Nephron progenitor cell (in vitro differentiated cells): ENCODE results near the gene MS4A18.
"Not testable (repeated sequence)": the region's sequence is repeated elsewhere in the genome, so short reads cannot be mapped to it uniquely, and the experiment has no call there.

Source experiments
- DNase-seq: peaks from one replicate; pipeline ENCODE4 v3.0.0; 2021
- H3K27ac Mint-ChIP-seq: 2 replicates; pipeline ENCODE4 v1.8.0; 2021; ENCODE audit warnings: mild to moderate bottlenecking, moderate library complexity, mixed read lengths
- H3K27me3 Mint-ChIP-seq: 2 replicates; pipeline ENCODE4 v1.8.0; 2021; ENCODE audit warnings: mild to moderate bottlenecking, low read depth, mixed read lengths; ENCODE audit not compliant: poor library complexity
- H3K36me3 Mint-ChIP-seq: 2 replicates; pipeline ENCODE4 v1.8.0; 2021; ENCODE audit warnings: low read depth, mixed read lengths
- H3K4me1 Mint-ChIP-seq: 2 replicates; pipeline ENCODE4 v1.8.0; 2021; ENCODE audit warnings: mixed read lengths
- H3K4me3 Mint-ChIP-seq: 2 replicates; pipeline ENCODE4 v1.8.0; 2021; ENCODE audit warnings: mild to moderate bottlenecking, moderate library complexity, mixed read lengths
- H3K9me3 Mint-ChIP-seq: 2 replicates; pipeline ENCODE4 v1.8.0; 2021; ENCODE audit warnings: mild to moderate bottlenecking, moderate library complexity, mixed read lengths
- CTCF ChIP-seq: fragments of 200-600 bp; sonication (generic); IDR thresholded peaks from 2 replicates; pipeline ENCODE4 v1.5.0; 2021; ENCODE audit warnings: antibody characterized with exemption

The MS4A18 gene

GRCh38 chr11:60724420-60724819, at the start of gene MS4A18:
MS4A18 (plus strand) TSS chr11:60724720.
- H3K36me3 Mint-ChIP-seq = no peaks in the 10 kb centered on the region
- no peaks in the 10 kb centered on the region for H3K4me1 Mint-ChIP-seq
- H3K27ac Mint-ChIP-seq = no peak within 1 kb of the TSS
- no peak within 1 kb of the TSS for H3K4me3 Mint-ChIP-seq
- DNase-seq = no peak
- no peak for TF ChIP-seq CTCF
- H3K9me3 Mint-ChIP-seq = peaks cover 4% of the 10 kb centered on the region
- peaks cover 33% of the 10 kb centered on the region for H3K27me3 Mint-ChIP-seq

GRCh38 chr11:60678231-60678630, 46.3 kb upstream of the MS4A18 start:
- not testable (repeated sequence) for H3K4me3 Mint-ChIP-seq, H3K27me3 Mint-ChIP-seq, H3K27ac Mint-ChIP-seq, H3K4me1 Mint-ChIP-seq, DNase-seq, H3K36me3 Mint-ChIP-seq
- peaks cover 54% of the 10 kb centered on the region for H3K9me3 Mint-ChIP-seq

- H3K4me3 Mint-ChIP-seq = no peak overlapping the region
- H3K36me3 Mint-ChIP-seq = peaks cover 7% of the 10 kb centered on the region
- H3K4me1 Mint-ChIP-seq = no peaks in the 10 kb centered on the region
- no peak for DNase-seq
- H3K27me3 Mint-ChIP-seq = no peaks in the 10 kb centered on the region
- H3K9me3 Mint-ChIP-seq = peaks cover 47% of the 10 kb centered on the region
- H3K27ac Mint-ChIP-seq = no peak overlapping the region
- no peak for TF ChIP-seq CTCF
These were observed 44.6 kb upstream of the MS4A18 start for GRCh38 chr11:60679879-60680278.

- TF ChIP-seq CTCF = no peak
- Mint-ChIP-seq H3K36me3 (peaks cover 7% of the 10 kb centered on the region), H3K27ac (no peak overlapping the region), H3K4me3 (no peak overlapping the region), H3K4me1 (no peaks in the 10 kb centered on the region), H3K9me3 (peaks cover 47% of the 10 kb centered on the region), H3K27me3 (no peaks in the 10 kb centered on the region)
- no peak for DNase-seq
These were observed 43.9 kb upstream of the MS4A18 start for GRCh38 chr11:60680455-60681119.

GRCh38 chr11:60684541-60684848, 40.0 kb upstream of the MS4A18 start:
- not testable (repeated sequence) for H3K27me3 Mint-ChIP-seq, H3K4me3 Mint-ChIP-seq, H3K4me1 Mint-ChIP-seq, H3K36me3 Mint-ChIP-seq, DNase-seq, H3K27ac Mint-ChIP-seq
- H3K9me3 Mint-ChIP-seq = peaks cover 17% of the 10 kb centered on the region

GRCh38 chr11:60691661-60692060, 32.9 kb upstream of the MS4A18 start:
- no peak for DNase-seq
- no peaks in the 10 kb centered on the region for H3K36me3 Mint-ChIP-seq
- H3K4me1 Mint-ChIP-seq = no peaks in the 10 kb centered on the region
- no peak overlapping the region for H3K4me3 Mint-ChIP-seq
- no peaks in the 10 kb centered on the region for H3K9me3 Mint-ChIP-seq
- H3K27ac Mint-ChIP-seq = no peak overlapping the region
- TF ChIP-seq CTCF = no peak
- H3K27me3 Mint-ChIP-seq = peaks cover 8% of the 10 kb centered on the region

- no peak within 1 kb of the TSS for H3K27ac Mint-ChIP-seq
- H3K9me3 Mint-ChIP-seq = no peaks in the 10 kb centered on the region
- no peak within 1 kb of the TSS for H3K4me3 Mint-ChIP-seq
- H3K27me3 Mint-ChIP-seq = peaks cover 13% of the 10 kb centered on the region
- no peaks in the 10 kb centered on the region for H3K36me3 Mint-ChIP-seq
- peaks cover 8% of the 10 kb centered on the region for H3K4me1 Mint-ChIP-seq
- DNase-seq = no peak
- no peak for TF ChIP-seq CTCF
These were observed 25.2 kb upstream of the MS4A18 start, which contains the start of gene MS4A8 for GRCh38 chr11:60699284-60699691. MS4A8 (plus strand) TSS chr11:60699612; CDS start chr11:60700861, 1,249 bp downstream.
